ENCODE data around the gene PPM1H.
"Not testable (repeated sequence)": the region's sequence is repeated elsewhere in the genome, so short reads cannot be mapped to it uniquely, and the experiment has no call there.

The PPM1H gene

DNA sequence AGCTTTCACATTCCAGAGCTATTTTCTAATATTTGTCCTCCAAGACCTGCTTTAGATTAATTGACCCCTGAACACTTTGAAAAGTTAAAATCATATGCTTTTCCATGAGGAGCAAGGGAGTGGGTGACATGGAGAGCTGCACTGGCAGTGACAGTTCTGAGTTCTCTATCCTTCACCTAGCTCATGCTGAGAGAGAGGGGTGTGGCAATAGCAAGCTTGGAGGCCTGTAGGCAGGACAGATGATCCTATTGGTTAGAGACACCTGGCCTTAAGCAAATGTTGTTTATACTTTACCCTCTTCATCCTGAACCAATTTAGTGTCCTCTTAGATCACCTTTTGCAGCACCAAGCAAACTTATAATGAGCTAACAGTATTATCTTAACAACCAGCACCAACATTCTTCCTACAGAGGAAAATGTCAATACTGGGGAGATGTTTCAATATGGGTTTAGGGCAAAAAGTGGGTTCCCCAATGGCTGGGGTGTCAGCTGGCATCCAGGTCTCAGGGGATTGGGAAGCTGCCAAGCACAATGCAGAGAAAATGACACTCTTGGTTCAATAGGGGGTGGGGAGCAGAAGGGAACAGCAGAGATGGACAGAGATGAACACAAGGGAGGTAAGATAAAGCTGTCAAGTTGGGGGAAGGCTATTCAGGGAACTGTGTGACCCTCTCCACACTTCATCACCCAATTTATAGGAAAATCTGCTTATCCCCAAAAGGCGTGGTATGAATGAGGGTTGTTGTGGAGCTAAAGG, 37.0 kb upstream of the PPM1H start:
- ChIA-PET CTCF (interaction anchor here (1.2 kb wide), 1 partner anchor 29 kb away, joined by 3 read pairs; no protein-coding TSS in a partner anchor), POLR2A (no interaction called here)
- DNase-seq (ENCODE audit: extremely low spot score) = no peak
- TF ChIP-seq, protein P1, sequence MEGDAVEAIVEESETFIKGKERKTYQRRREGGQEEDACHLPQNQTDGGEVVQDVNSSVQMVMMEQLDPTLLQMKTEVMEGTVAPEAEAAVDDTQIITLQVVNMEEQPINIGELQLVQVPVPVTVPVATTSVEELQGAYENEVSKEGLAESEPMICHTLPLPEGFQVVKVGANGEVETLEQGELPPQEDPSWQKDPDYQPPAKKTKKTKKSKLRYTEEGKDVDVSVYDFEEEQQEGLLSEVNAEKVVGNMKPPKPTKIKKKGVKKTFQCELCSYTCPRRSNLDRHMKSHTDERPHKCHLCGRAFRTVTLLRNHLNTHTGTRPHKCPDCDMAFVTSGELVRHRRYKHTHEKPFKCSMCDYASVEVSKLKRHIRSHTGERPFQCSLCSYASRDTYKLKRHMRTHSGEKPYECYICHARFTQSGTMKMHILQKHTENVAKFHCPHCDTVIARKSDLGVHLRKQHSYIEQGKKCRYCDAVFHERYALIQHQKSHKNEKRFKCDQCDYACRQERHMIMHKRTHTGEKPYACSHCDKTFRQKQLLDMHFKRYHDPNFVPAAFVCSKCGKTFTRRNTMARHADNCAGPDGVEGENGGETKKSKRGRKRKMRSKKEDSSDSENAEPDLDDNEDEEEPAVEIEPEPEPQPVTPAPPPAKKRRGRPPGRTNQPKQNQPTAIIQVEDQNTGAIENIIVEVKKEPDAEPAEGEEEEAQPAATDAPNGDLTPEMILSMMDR (IDR thresholded peaks at IDR 0.05; ENCODE audit: control extremely low read depth, extremely low read depth, low read depth, missing control alignments) = no peak

- TF ChIP-seq, protein P1 (IDR thresholded peaks at IDR 0.05; ENCODE audit: control extremely low read depth, extremely low read depth, low read depth, missing control alignments) = no peak
- no peak for DNase-seq (ENCODE audit: extremely low spot score)
- CTCF ChIA-PET = no interaction called here
- POLR2A ChIA-PET = no interaction called here
These were observed 34.7 kb upstream of the PPM1H start for GRCh38 chr12:62969695-62970094.

GRCh38 chr12:62967701-62968100, 32.8 kb upstream of the PPM1H start:
- no peak for DNase-seq (ENCODE audit: extremely low spot score)
- TF ChIP-seq, protein P1 (IDR thresholded peaks at IDR 0.05; ENCODE audit: control extremely low read depth, extremely low read depth, low read depth, missing control alignments) = no peak
- CTCF ChIA-PET = no interaction called here
- POLR2A ChIA-PET = no interaction called here

DNA sequence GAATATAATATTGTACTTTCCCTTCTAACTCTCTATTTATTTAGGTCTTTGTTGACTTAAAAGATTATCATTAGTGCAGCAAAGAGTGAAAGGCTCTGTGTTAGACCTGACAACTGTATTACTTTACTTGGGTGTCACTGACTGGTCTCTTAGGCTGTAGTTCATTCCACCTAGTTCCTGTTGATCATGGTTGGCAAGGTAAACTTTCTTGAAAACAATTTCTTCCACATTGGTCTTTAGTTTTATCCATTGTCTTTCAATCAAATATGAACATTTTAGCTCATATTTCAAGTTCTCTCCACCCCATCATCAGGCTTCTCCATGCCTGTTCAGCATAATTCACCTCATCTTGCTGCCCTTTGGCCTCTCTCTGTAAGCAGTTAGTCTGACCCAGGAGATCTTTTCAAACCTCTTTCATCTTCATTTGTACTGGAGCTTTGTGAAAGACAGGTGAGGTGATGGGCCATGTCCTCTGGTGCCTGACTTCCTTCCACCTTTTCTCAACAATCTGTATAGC, 32.1 kb upstream of the PPM1H start:
- TF ChIP-seq, protein P1 (IDR thresholded peaks at IDR 0.05; ENCODE audit: control extremely low read depth, extremely low read depth, low read depth, missing control alignments) = no peak
- ChIA-PET CTCF (no interaction called here), POLR2A (no interaction called here)
- no peak for DNase-seq (ENCODE audit: extremely low spot score)

DNA sequence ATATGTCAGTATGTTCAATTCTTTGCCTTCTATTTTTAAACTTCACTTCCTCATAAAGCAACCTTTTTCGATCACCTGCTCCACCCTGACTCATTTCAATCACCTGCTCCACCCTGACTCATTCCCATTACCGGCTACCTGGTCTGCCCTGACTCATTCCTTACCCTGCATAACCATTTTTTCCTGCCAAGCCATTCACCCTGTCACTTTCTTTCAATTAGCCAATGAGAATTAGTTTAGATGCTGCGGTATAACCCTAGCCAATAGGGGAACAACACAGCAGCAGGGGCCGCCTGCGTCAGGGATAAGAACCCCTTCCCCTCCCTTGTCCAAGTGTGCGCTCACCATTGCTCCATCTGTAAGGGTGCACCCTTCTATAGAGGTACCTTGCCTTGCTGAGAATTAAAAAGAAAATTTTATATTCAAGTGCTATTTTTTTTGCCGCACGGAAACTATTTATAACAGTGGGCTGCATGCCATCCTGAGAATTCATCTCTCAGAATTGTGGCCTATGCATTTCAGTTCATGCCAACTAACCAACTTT, 31.6 kb upstream of the PPM1H start:
- DNase-seq (ENCODE audit: extremely low spot score); CTCF ChIA-PET; POLR2A ChIA-PET: not testable (repeated sequence)

- POLR2A ChIA-PET; DNase-seq (ENCODE audit: extremely low spot score); CTCF ChIA-PET: not testable (repeated sequence)
These were observed 30.8 kb upstream of the PPM1H start for GRCh38 chr12:62965700-62966099.

GRCh38 chr12:62965242-62965641, 30.3 kb upstream of the PPM1H start:
- POLR2A ChIA-PET = not testable (repeated sequence)

DNA sequence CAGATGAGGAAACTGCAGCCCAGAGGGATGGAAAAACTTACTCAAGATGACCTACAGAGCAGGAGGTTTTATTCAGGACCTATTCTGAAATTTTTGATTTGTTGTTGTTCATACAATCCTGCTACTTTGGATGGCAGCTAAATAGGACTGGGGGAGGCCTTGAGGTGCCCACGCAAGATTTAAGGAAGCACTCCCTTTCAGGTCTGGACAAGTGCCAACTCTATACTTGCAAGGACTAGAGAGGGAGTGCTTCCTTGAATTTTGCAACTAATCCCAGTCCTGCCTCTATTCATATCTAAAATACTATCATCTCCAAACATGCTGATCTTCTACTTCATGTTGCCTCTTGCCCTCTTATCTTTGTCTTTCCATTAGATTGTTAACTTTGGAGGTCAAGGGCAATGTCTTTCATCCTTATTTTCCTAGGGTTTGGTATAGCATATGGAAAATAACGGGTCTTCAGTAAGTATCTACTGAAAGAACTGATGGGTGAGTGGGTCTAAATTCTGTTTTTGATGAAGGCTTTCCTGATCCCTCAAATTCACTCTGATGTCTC, 28.6 kb upstream of the PPM1H start:
- CTCF ChIA-PET = no interaction called here
- TF ChIP-seq, protein P1 (IDR thresholded peaks at IDR 0.05; ENCODE audit: control extremely low read depth, extremely low read depth, low read depth, missing control alignments) = no peak
- POLR2A ChIA-PET = no interaction called here
- DNase-seq (ENCODE audit: extremely low spot score) = no peak

More at GRCh38 chr12:62965242-62965641, 30.3 kb upstream of the PPM1H start:
- CTCF ChIA-PET; DNase-seq (ENCODE audit: extremely low spot score): not testable (repeated sequence)
